GM20000 (cell line): Measurements from ENCODE around the gene KSR1.
A peak's percentile ranks its signal among the peaks of the same experiment; 100 is the strongest.

ENCODE experiments used
- DNase-seq: peaks from one replicate; pipeline ENCODE4 v3.0.0; 2012; ENCODE audit warnings: low spot score
- TF ChIP-seq, protein P1 (sequence below): IDR thresholded peaks from 2 replicates; pipeline ENCODE4 v1.5.1; 2012; ENCODE audit warnings: mild to moderate bottlenecking, control low read depth; ENCODE audit errors: extremely low read depth, missing control alignments

The KSR1 gene

GRCh38 chr17:27525836-27526603, 69.8 kb downstream of the KSR1 start:
- TF ChIP-seq, protein P1, sequence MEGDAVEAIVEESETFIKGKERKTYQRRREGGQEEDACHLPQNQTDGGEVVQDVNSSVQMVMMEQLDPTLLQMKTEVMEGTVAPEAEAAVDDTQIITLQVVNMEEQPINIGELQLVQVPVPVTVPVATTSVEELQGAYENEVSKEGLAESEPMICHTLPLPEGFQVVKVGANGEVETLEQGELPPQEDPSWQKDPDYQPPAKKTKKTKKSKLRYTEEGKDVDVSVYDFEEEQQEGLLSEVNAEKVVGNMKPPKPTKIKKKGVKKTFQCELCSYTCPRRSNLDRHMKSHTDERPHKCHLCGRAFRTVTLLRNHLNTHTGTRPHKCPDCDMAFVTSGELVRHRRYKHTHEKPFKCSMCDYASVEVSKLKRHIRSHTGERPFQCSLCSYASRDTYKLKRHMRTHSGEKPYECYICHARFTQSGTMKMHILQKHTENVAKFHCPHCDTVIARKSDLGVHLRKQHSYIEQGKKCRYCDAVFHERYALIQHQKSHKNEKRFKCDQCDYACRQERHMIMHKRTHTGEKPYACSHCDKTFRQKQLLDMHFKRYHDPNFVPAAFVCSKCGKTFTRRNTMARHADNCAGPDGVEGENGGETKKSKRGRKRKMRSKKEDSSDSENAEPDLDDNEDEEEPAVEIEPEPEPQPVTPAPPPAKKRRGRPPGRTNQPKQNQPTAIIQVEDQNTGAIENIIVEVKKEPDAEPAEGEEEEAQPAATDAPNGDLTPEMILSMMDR = no peak
- no peak for DNase-seq

GRCh38 chr17:27526604-27527002, 70.4 kb downstream of the KSR1 start:
- peak; percentile 49 for DNase-seq

DNA sequence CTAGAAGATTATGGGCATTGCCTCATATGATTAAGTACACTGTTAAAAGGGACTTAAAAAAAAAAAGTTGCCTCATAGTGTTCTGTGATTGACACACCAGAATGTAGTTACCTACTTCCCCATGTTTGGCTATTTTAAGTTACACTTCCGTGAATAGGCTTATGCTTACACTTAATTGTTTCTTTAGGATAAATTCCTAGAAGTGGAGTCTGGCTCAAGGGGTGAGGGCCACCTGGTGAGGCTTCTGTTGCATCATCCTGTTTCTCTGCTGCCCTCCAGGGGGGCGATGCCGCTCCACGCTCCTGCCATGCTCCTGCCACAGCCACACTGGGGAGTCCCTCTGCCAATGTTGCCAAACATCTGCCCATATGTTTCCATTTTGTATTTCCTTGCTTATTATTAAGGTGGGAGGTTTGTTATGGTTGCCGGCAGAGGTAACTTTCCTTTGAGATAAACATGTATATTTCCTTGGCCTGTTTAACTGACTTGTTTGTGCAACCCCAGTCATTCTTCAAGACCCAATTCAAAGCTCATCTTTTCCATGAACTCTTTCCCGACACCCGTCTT, 73.1 kb downstream of the KSR1 start:
- DNase-seq = no peak
- TF ChIP-seq, protein P1 = no peak

More at GRCh38 chr17:27526604-27527002, 70.4 kb downstream of the KSR1 start:
- TF ChIP-seq, protein P1 = no peak

GRCh38 chr17:27530764-27531391, 74.6 kb downstream of the KSR1 start:
- DNase-seq = no peak
- TF ChIP-seq, protein P1 = no peak

GRCh38 chr17:27531469-27531961, 75.3 kb downstream of the KSR1 start:
- TF ChIP-seq, protein P1 = no peak
- DNase-seq = no peak

DNA sequence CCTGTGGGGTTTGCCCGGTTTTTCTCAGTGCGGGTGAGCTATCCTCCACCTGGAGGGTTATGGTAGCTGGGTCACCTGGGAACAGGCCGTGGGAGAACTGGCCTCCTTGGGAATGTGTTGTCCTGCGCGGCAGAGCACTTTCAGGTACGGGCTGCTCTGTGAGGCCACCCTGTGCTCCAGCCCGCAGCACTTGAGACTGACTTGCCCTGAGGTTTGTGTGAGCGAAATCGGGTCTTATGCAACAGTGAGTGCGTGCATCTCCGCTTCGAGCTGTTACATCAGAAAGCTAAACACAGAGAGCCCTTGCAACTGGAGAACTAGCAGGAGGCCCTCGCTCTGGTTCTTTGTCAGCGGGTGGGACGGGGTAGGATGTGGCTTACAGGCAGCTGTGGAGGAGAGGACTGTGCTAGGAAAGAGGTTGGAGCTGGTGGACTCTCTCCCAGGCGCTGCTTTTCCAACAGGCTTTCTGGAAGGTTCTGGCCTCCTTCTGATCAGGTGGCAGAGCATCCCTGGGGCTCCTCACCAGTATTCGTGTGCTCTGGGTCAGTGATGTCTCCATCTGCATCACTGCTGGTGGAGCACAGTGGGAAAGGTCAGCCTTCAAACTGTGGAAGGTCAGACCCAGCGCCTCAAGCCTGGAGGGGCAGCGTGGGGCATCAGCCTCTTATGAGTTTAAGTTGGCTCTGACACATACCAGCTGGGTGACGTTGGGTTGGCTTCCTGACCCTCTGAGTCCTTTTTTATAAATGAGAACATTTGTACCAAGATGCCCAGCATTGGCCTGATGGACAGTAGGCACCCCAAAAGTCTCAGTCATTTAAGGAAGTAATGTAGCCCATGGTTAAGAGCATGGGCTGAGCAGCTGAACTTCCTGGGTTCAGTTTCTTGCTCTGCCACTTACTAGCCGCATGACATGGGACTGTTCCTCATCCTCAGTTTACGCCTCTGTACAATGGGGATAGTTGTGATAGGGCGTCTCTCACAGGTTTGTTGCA, 76.3 kb downstream of the KSR1 start:
- DNase-seq = no peak
- TF ChIP-seq, protein P1 = no peak
